NAMALWA (cell line): ENCODE data around the gene TAF1B.

Experiments used
- DNase-seq: peaks from one replicate; pipeline ENCODE4 v3.0.0-alpha.2; 2015; ENCODE audit warnings: low spot score

Gene TAF1B

GRCh38 chr2:9966491-9967022 is 123.3 kb downstream of the TAF1B start:
- DNase-seq, result no peak

- peak; percentile 83 for DNase-seq
Observed at GRCh38 chr2:9967053-9967775, 123.9 kb downstream of the TAF1B start.

- DNase-seq, result no peak
Observed at GRCh38 chr2:9968553-9969497, 125.6 kb downstream of the TAF1B start.

- DNase-seq, result no peak
Observed at GRCh38 chr2:9970200-9971044, 127.1 kb downstream of the TAF1B start.

- no peak for DNase-seq
Observed at GRCh38 chr2:9971105-9971818, 128.0 kb downstream of the TAF1B start.

- DNase-seq, result no peak
Observed at GRCh38 chr2:9971890-9972289, 128.6 kb downstream of the TAF1B start.

- no peak for DNase-seq
Observed at GRCh38 chr2:9972621-9973479, 129.6 kb downstream of the TAF1B start.

- no peak for DNase-seq
Observed at GRCh38 chr2:9973690-9974089, 130.4 kb downstream of the TAF1B start.

GRCh38 chr2:9974343-9974742 is 131.1 kb downstream of the TAF1B start:
- no peak for DNase-seq

- no peak for DNase-seq
Observed at GRCh38 chr2:9975328-9975727, 132.1 kb downstream of the TAF1B start.

GRCh38 chr2:9975805-9976447 is 132.7 kb downstream of the TAF1B start:
- no peak for DNase-seq

- no peak for DNase-seq
Observed at GRCh38 chr2:9979977-9980376, 136.7 kb downstream of the TAF1B start.

GRCh38 chr2:9980520-9980919 is 137.2 kb downstream of the TAF1B start:
- DNase-seq, result no peak

- DNase-seq, result no peak
Observed at GRCh38 chr2:9981655-9982054, 138.4 kb downstream of the TAF1B start.

GRCh38 chr2:9982248-9982647 is 139.0 kb downstream of the TAF1B start:
- DNase-seq, result no peak

- DNase-seq, result no peak
Observed at GRCh38 chr2:9982891-9983290, 139.6 kb downstream of the TAF1B start.

- DNase-seq, result no peak
Observed at GRCh38 chr2:9983401-9984216, 140.3 kb downstream of the TAF1B start.
